Esophagus squamous epithelium (tissue), 4 donors: ENCODE results near the gene ARHGAP44.

Experiments
- CTCF ChIP-seq, 6 experiments: fragments of 450-650 bp in 4 of 6; fragments of 200-600 bp in 2 of 6; sonication (generic) in 2 of 6; IDR thresholded peaks; one replicate each; pipeline ENCODE4 v1.5.1; 2016 to 2019; ENCODE audit warnings: antibody characterized with exemption in 6 of 6, mild to moderate bottlenecking in 4 of 6, moderate library complexity in 4 of 6
- POLR2A ChIP-seq, 4 donors: fragments of 450-650 bp; IDR thresholded peaks; one replicate each; pipeline ENCODE4 v1.6.1; 2017; ENCODE audit warnings: antibody characterized with exemption in 4 of 4, mild to moderate bottlenecking in 4 of 4, moderate library complexity in 3 of 4

- TF ChIP-seq CTCF (IDR thresholded peaks at IDR 0.05): no peak
- TF ChIP-seq POLR2A (IDR thresholded peaks at IDR 0.05): no peak
Observed at GRCh38 chr17:12851901-12852435, 62.7 kb downstream of the ARHGAP44 start.
